ENCODE measurements around the gene GRB7.

GRB7 gene

GRCh38 chr17:39765766-39766165 is 28.0 kb downstream of the GRB7 start:
- in situ Hi-C loops (cut with MboI; ENCODE audit: low sequenced_read_pairs): no loop called here

GRCh38 chr17:39767147-39767546 is 29.4 kb downstream of the GRB7 start:
- in situ Hi-C loops (cut with MboI; ENCODE audit: low sequenced_read_pairs): no loop called here

GRCh38 chr17:39769974-39770587 is 32.3 kb downstream of the GRB7 start:
- in situ Hi-C loops (cut with MboI; ENCODE audit: low sequenced_read_pairs): no loop called here

GRCh38 chr17:39772415-39772814 is 34.7 kb downstream of the GRB7 start:
- in situ Hi-C loops (cut with MboI; ENCODE audit: low sequenced_read_pairs): no loop called here

GRCh38 chr17:39772987-39773934 is 35.5 kb downstream of the GRB7 start:
- in situ Hi-C loops (cut with MboI; ENCODE audit: low sequenced_read_pairs): no loop called here

GRCh38 chr17:39774047-39774446 is 36.3 kb downstream of the GRB7 start:
- in situ Hi-C loops (cut with MboI; ENCODE audit: low sequenced_read_pairs): no loop called here

GRCh38 chr17:39775031-39775430 is 37.3 kb downstream of the GRB7 start:
- in situ Hi-C loops (cut with MboI; ENCODE audit: low sequenced_read_pairs): no loop called here

- in situ Hi-C loops (cut with MboI; ENCODE audit: low sequenced_read_pairs): no loop called here
Observed at GRCh38 chr17:39776252-39776651, 38.5 kb downstream of the GRB7 start.

GRCh38 chr17:39777534-39778365 is 40.0 kb downstream of the GRB7 start:
- in situ Hi-C loops (cut with MboI; ENCODE audit: low sequenced_read_pairs): no loop called here

GRCh38 chr17:39781031-39781860 is 43.5 kb downstream of the GRB7 start:
- in situ Hi-C loops (cut with MboI; ENCODE audit: low sequenced_read_pairs): no loop called here

GRCh38 chr17:39781861-39782213 is 44.1 kb downstream of the GRB7 start:
- in situ Hi-C loops (cut with MboI; ENCODE audit: low sequenced_read_pairs): no loop called here

- in situ Hi-C loops (cut with MboI; ENCODE audit: low sequenced_read_pairs): no loop called here
Observed at GRCh38 chr17:39782481-39782880, 44.7 kb downstream of the GRB7 start.

GRCh38 chr17:39782980-39783379 is 45.2 kb downstream of the GRB7 start:
- in situ Hi-C loops (cut with MboI; ENCODE audit: low sequenced_read_pairs): no loop called here

- in situ Hi-C loops (cut with MboI; ENCODE audit: low sequenced_read_pairs): no loop called here
Observed at GRCh38 chr17:39787041-39787440, 49.3 kb downstream of the GRB7 start.

- in situ Hi-C loops (cut with MboI; ENCODE audit: low sequenced_read_pairs): no loop called here
Observed at GRCh38 chr17:39787743-39788484, 50.2 kb downstream of the GRB7 start.

GRCh38 chr17:39791111-39791992 is 53.6 kb downstream of the GRB7 start:
- in situ Hi-C loops (cut with MboI; ENCODE audit: low sequenced_read_pairs): no loop called here

GRCh38 chr17:39792526-39793221 is 54.9 kb downstream of the GRB7 start:
- in situ Hi-C loops (cut with MboI; ENCODE audit: low sequenced_read_pairs): no loop called here

GRCh38 chr17:39793301-39793872 is 55.6 kb downstream of the GRB7 start:
- in situ Hi-C loops (cut with MboI; ENCODE audit: low sequenced_read_pairs): no loop called here
